Effector CD8-positive, alpha-beta T cell (primary cell): ENCODE results near the gene NEB.
"Not testable (repeated sequence)": the region's sequence is repeated elsewhere in the genome, so short reads cannot be mapped to it uniquely, and the experiment has no call there.

ENCODE experiments used
- DNase-seq: peaks from one replicate; lab custom pipeline; 2025; lab: John Stamatoyannopoulos, UW

NEB gene

GRCh38 chr2:151649966-151650365 is 84.3 kb downstream of the NEB start:
- DNase-seq: no peak

DNA sequence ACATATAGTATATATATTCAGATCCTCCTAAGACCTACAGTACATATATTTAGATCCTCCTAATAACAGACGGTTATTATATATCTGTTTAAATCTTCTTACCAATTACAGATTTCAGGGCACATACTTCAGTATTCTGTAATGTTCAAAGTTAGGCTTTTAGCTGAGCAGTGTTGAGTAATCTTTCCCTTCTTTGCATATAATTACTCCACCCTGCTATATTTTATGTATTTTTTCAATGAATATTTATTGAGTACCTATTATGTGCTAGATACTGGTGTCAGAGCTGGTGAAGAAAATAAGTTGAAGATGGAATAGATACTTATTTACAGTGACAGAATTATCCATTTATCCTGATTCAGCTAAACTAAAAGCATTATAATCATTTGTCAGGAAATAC is 84.9 kb downstream of the NEB start:
- DNase-seq: no peak

- not testable (repeated sequence) for DNase-seq
These were observed 87.8 kb downstream of the NEB start for GRCh38 chr2:151646512-151646911.

DNA sequence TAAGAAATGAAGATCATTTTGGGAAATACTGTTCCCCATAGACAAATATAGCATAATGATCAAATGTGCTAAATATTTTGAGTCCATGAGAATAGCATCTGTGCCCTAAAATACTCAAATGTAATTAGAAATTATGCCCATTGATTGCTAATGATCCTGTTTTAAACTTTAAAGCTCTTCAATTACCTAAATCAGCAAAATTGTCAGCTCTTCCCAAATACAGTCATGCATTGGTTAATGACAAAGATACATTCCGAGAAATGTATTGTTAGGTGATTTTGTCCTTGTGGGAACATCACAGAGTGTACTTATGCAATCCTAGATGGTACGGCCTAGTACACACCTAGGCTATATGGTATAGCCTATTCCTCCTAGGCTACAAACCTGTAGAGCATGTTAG is 89.7 kb downstream of the NEB start:
- no peak for DNase-seq

GRCh38 chr2:151641895-151642294 is 92.4 kb downstream of the NEB start:
- DNase-seq: not testable (repeated sequence)

GRCh38 chr2:151640087-151640486 is 94.2 kb downstream of the NEB start:
- no peak for DNase-seq

DNA sequence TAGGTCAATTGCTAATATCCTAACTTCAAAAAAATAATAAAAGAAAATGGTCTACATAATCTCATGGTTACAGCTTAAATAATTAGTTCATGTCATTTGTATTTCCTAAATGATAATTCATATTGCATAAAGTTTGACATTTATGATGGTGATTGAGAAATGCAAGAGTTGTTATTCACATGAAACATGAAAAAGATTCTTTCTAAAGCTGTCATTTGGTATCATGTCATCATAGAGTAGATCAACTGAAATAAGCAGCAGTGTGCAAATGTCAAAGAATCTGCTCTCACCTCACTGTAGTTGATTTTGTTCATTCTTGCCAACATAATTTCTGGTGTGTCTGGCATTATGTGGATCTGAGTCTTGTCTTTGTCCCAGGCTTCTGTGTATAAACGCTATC is 95.3 kb downstream of the NEB start:
- no peak for DNase-seq

GRCh38 chr2:151638191-151638933 is 95.9 kb downstream of the NEB start:
- no peak for DNase-seq

GRCh38 chr2:151637271-151637781 is 97.0 kb downstream of the NEB start:
- DNase-seq: no peak

GRCh38 chr2:151634736-151635467 is 99.4 kb downstream of the NEB start:
- DNase-seq: no peak

- no peak for DNase-seq
These were observed 101.2 kb downstream of the NEB start for GRCh38 chr2:151632993-151633565.

DNA sequence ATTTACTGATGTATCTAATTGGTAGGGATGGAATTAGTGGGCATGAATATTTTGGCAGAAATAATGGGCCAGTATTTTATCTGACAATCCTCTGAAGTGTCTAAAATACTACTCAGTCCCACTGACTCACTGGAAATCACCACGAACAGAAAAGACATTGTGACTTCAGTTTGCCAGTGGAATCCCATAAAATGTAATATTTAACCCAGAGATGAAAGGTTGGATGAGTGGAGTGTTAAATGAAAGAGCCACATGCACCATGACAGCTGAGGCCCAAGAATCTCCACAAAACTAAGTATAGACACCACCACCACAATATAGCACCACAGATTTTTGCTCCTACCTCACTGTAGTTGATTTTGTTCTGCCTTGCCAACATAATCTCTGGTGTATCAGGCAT is 103.9 kb downstream of the NEB start:
- DNase-seq: no peak

GRCh38 chr2:151627353-151627752 is 106.9 kb downstream of the NEB start:
- no peak for DNase-seq

GRCh38 chr2:151624271-151624670 is 110.0 kb downstream of the NEB start:
- DNase-seq: no peak

DNA sequence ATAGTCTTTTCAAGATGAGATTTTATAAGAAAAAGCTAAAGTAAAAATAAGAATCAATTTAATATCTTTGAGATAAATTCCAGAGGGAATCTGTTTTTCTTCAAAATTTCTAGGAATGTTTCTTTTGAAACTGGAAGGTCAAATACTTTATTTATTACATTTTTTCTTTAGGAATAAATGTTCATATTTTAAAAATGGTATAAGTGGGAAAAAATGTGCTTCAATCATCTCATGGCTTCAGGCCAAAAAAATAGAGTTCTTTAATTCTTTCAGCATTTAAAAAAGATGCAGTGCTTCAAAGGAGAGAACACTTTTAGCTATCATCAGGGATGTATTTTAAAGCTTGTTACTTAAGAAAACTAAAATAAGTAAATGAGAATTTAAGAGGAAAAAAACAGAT is 110.6 kb downstream of the NEB start:
- no peak for DNase-seq

DNA sequence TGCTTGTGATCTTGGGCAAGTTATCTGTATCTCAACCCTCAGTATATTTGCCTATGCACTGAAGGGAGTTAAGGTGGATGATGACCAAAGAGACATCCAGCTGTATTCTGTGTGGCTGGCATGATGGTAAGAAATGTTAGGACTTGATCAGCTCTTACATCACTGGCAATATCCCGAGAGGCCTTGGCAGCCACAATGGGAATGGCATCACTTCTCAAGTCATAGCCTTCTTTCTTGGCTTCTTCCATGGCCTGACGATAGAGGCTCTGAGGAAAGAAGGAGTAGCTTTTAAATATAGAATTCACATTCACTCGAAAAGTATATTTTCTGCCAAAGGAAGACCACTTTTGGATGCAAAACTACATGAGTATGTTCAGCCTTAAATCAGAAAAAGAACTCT is 113.5 kb downstream of the NEB start:
- DNase-seq: no peak

- no peak for DNase-seq
These were observed 114.8 kb downstream of the NEB start for GRCh38 chr2:151619337-151619989.

- no peak for DNase-seq
These were observed 117.4 kb downstream of the NEB start for GRCh38 chr2:151616760-151617339.

GRCh38 chr2:151614606-151615306 is 119.5 kb downstream of the NEB start:
- no peak for DNase-seq

GRCh38 chr2:151614159-151614558 is 120.1 kb downstream of the NEB start:
- no peak for DNase-seq

- no peak for DNase-seq
These were observed 122.9 kb downstream of the NEB start for GRCh38 chr2:151611351-151611750.
